GM23338 (cell line): ENCODE data around the gene EXOC2. TPM values are rescaled to one million over a fixed set of nuclear protein-coding genes. Genes with fewer than 3 reads are reported as not detected.

Experiments
- ATAC-seq: fragments of 200-7000 bp; cut with Tn5 transposase; 3 replicates; pipeline ENCODE4 v1.9.1; 2020
- DNase-seq: peaks from one replicate; pipeline ENCODE4 v3.0.0-alpha.2; 2015; ENCODE audit warnings: low spot score
- H2AFZ ChIP-seq: fragments of 200-600 bp; sonication (generic); 2 replicates; pipeline ENCODE4 v1.8.0; 2016; ENCODE audit warnings: antibody characterized with exemption, mild to moderate bottlenecking, moderate library complexity
- H3F3A ChIP-seq: fragments of 200-600 bp; sonication (generic); replicated peaks from 2 replicates; pipeline ENCODE4 v1.8.0; 2017; ENCODE audit warnings: antibody characterized with exemption, mixed run types, low read depth
- H3K27ac ChIP-seq: fragments of 200-600 bp; sonication (generic); 2 replicates; pipeline ENCODE4 v1.6.1; 2016; ENCODE audit warnings: low read depth
- H3K27me3 ChIP-seq: fragments of 200-600 bp; sonication (generic); 2 replicates; pipeline ENCODE4 v1.8.0; 2016; ENCODE audit warnings: mild to moderate bottlenecking, mixed run types, moderate library complexity; ENCODE audit not compliant: insufficient read depth
- H3K36me3 ChIP-seq: fragments of 200-600 bp; sonication (generic); 2 replicates; pipeline ENCODE4 v1.8.0; 2016; ENCODE audit warnings: mild to moderate bottlenecking; ENCODE audit not compliant: insufficient read depth
- H3K4me1 ChIP-seq: fragments of 200-600 bp; sonication (generic); 2 replicates; pipeline ENCODE4 v1.8.0; 2016; ENCODE audit warnings: mild to moderate bottlenecking, moderate library complexity; ENCODE audit not compliant: insufficient read depth
- H3K4me2 ChIP-seq: fragments of 200-600 bp; sonication (generic); 2 replicates; pipeline ENCODE4 v1.7.1; 2017; ENCODE audit warnings: mixed run types
- H3K4me3 ChIP-seq: fragments of 200-600 bp; sonication (generic); 2 replicates; pipeline ENCODE4 v1.6.1; 2016; ENCODE audit warnings: mixed run types
- H3K79me2 ChIP-seq: fragments of 200-600 bp; sonication (generic); replicated peaks from 2 replicates; pipeline ENCODE4 v1.8.0; 2017; ENCODE audit warnings: mild to moderate bottlenecking; ENCODE audit not compliant: insufficient read depth
- H3K9me2 ChIP-seq: fragments of 200-600 bp; sonication (generic); 2 replicates; pipeline ENCODE4 v1.8.0; 2017; ENCODE audit not compliant: insufficient read depth
- H4K20me1 ChIP-seq: fragments of 200-600 bp; sonication (generic); replicated peaks from 2 replicates; pipeline ENCODE4 v1.8.0; 2017; ENCODE audit warnings: mild to moderate bottlenecking; ENCODE audit not compliant: insufficient read depth
- H3K27ac Mint-ChIP-seq: 2 replicates; pipeline ENCODE4 v1.8.0; 2020; ENCODE audit warnings: inconsistent platforms, mild to moderate bottlenecking, moderate library complexity, mixed read lengths
- H3K27me3 Mint-ChIP-seq: 3 replicates; pipeline ENCODE4 v1.8.0; 2022; ENCODE audit warnings: low read depth, mild to moderate bottlenecking, moderate library complexity, mixed read lengths, inconsistent platforms; ENCODE audit not compliant: insufficient read depth, poor library complexity
- H3K36me3 Mint-ChIP-seq: 3 replicates; pipeline ENCODE4 v1.8.0; 2021; ENCODE audit warnings: low read depth, mild to moderate bottlenecking, inconsistent platforms, moderate library complexity, mixed read lengths
- H3K4me1 Mint-ChIP-seq: 3 replicates; pipeline ENCODE4 v1.8.0; 2020; ENCODE audit warnings: mild to moderate bottlenecking, inconsistent platforms, mixed read lengths
- H3K4me3 Mint-ChIP-seq: 3 replicates; pipeline ENCODE4 v1.8.0; 2021; ENCODE audit warnings: moderate library complexity, mild to moderate bottlenecking, inconsistent platforms, mixed read lengths
- H3K9me3 Mint-ChIP-seq: 3 replicates; pipeline ENCODE4 v1.8.0; 2020; ENCODE audit warnings: moderate library complexity, mild to moderate bottlenecking, inconsistent platforms, mixed read lengths
- CTCF ChIP-seq, 2 experiments: fragments of 200-600 bp in 1 of 2; sonication (generic) in 1 of 2; conservative IDR thresholded peaks; 2 replicates each; pipeline versions ENCODE4 v1.5.1 to v1.6.1; 2016 to 2017; ENCODE audit warnings: antibody characterized with exemption in 2 of 2, low read depth in 2 of 2, mild to moderate bottlenecking in 2 of 2, moderate library complexity in 1 of 2
- ETS1 ChIP-seq: IDR thresholded peaks from 2 replicates; pipeline ENCODE4 v1.6.1; 2016; ENCODE audit warnings: antibody characterized with exemption
- EZH2 ChIP-seq: fragments of 200-600 bp; sonication (generic); IDR thresholded peaks from one replicate; pipeline ENCODE4 v1.8.0; 2017; ENCODE audit warnings: antibody characterized with exemption, mild to moderate bottlenecking, low read depth; ENCODE audit not compliant: unreplicated experiment
- JUNB ChIP-seq: IDR thresholded peaks from one replicate; pipeline ENCODE4 v1.6.1; 2016; ENCODE audit warnings: antibody characterized with exemption; ENCODE audit not compliant: unreplicated experiment
- POLR2AphosphoS5 ChIP-seq: IDR thresholded peaks from 2 replicates; pipeline ENCODE4 v1.6.1; 2016; ENCODE audit warnings: antibody characterized with exemption, low read depth
- STAT1 ChIP-seq: IDR thresholded peaks from one replicate; pipeline ENCODE4 v1.6.1; 2016; ENCODE audit warnings: antibody characterized with exemption; ENCODE audit not compliant: unreplicated experiment
- ZNF114 ChIP-seq: fragments of 250-450 bp; sonication (Bioruptor Pico); IDR thresholded peaks from 2 replicates; pipeline ENCODE4 v1.5.0; 2020; ENCODE audit warnings: mild to moderate bottlenecking, moderate library complexity
- ZNF331 ChIP-seq: fragments of 250-450 bp; sonication (Bioruptor Pico); IDR thresholded peaks from 2 replicates; pipeline ENCODE4 v1.5.0; 2020; ENCODE audit warnings: low read depth, mild to moderate bottlenecking, moderate library complexity
- ZNF462 ChIP-seq: fragments of 250-450 bp; sonication (Bioruptor Pico); IDR thresholded peaks from 2 replicates; pipeline ENCODE4 v1.5.0; 2020; ENCODE audit warnings: mild to moderate bottlenecking, moderate library complexity
- polyA plus RNA-seq: library from polyadenylated mRNA; unstranded; fragments of >200 nt; fragmentation: Nextera tagmentation; extraction: Ambion mirVana; gene quantifications from 2 replicates; pipeline ENCODE4 v1.2.1, GENCODE V29; 2016
- total RNA-seq: library from RNA; depleted of rRNA; stranded (reverse); fragments of >200 nt; shearing (Covaris generic); gene quantifications from 2 replicates; pipeline ENCODE4 v1.2.3, GENCODE V29; 2014

The EXOC2 gene
- total and polyA plus RNA-seq, 2 experiments from 2014 or later, result 28.7 to 93.6 TPM

DNA sequence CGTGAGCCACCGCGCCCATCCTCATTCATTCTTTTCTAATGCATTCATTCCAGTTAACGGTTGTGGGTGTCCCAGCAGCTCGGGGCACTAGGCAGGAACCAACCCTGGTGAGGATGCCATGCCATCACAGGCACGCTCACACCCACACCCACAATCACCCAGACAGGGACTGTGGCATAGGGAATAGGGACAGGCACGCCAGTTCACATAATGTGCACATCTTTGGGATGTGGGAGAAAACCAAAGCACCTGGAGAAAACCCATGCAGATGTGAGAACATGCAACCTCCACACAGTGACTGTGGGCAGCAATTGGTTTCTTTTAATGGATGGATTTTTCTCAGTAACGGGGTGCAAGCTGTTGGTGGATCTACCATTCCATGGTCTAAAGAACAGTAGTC lies 237.1 kb downstream of the EXOC2 start (continued):
- no peak for TF ChIP-seq ZNF462 (CRISPR knock-in tag)
- TF ChIP-seq ETS1, result no peak
- no peak for TF ChIP-seq POLR2AphosphoS5
- TF ChIP-seq ZNF331 (CRISPR knock-in tag), result no peak
- TF ChIP-seq EZH2, result no peak
- TF ChIP-seq STAT1, result no peak
- no peak for TF ChIP-seq JUNB

GRCh38 chr6:455006-455585 lies 237.8 kb downstream of the EXOC2 start:
- Histone ChIP-seq H3K4me2 (no peak overlapping the region), H3F3A (no peaks in the 10 kb centered on the region), H3K4me3 (no peak overlapping the region), H2AFZ (0 out of 2 replicates have a peak overlapping the region, but pooled peaks have one; percentile 28), H3K79me2 (no peaks in the 10 kb centered on the region), H3K27me3 (no peaks in the 10 kb centered on the region), H3K9me2 (0 out of 2 replicates have a peak, but pooled peaks cover 4% of the 10 kb centered on the region), H3K4me1 (no peaks in the 10 kb centered on the region), H3K27ac (no peak overlapping the region), H3K36me3 (no peaks in the 10 kb centered on the region; the same call in 1 of the 2 replicates), H4K20me1 (no peaks in the 10 kb centered on the region)
- H3K4me3 Mint-ChIP-seq, result no peak overlapping the region
- peaks cover 8% of the 10 kb centered on the region for H3K4me1 Mint-ChIP-seq
- no peak for ATAC-seq
- DNase-seq, result no peak
- peaks cover 6% of the 10 kb centered on the region; the same call in 1 of the 3 replicates for H3K36me3 Mint-ChIP-seq
- H3K27ac Mint-ChIP-seq, result no peak overlapping the region
- H3K27me3 Mint-ChIP-seq, result no peaks in the 10 kb centered on the region
- H3K9me3 Mint-ChIP-seq, result peaks cover 28% of the 10 kb centered on the region
- TF ChIP-seq CTCF (conservative IDR thresholded peaks at IDR 0.05; ENCODE audit: low read depth in 2 of 2) (no peak), ZNF114 (CRISPR knock-in tag) (no peak)
